Measurements from ENCODE around the gene MYLK4.

DNA sequence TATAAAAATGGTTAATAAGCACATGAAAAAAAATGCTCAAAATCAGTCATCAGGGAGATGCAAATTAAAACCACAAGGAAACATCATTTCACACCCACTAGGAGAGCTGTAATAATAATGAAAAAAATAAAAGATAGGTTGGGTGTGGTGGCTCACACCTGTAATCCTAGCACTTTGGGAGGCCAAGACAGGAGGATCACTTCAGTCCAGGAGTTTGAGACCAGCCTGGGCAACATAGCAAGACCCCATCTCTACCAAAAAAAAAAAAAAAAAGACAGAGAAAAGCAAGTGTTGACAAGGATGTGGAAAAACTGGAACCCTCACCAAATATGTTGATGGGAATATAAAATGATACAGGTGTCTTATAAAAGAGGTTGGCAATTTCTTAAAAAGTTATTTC is 3.0 kb upstream of the MYLK4 start:
- TF ChIP-seq, protein P1, sequence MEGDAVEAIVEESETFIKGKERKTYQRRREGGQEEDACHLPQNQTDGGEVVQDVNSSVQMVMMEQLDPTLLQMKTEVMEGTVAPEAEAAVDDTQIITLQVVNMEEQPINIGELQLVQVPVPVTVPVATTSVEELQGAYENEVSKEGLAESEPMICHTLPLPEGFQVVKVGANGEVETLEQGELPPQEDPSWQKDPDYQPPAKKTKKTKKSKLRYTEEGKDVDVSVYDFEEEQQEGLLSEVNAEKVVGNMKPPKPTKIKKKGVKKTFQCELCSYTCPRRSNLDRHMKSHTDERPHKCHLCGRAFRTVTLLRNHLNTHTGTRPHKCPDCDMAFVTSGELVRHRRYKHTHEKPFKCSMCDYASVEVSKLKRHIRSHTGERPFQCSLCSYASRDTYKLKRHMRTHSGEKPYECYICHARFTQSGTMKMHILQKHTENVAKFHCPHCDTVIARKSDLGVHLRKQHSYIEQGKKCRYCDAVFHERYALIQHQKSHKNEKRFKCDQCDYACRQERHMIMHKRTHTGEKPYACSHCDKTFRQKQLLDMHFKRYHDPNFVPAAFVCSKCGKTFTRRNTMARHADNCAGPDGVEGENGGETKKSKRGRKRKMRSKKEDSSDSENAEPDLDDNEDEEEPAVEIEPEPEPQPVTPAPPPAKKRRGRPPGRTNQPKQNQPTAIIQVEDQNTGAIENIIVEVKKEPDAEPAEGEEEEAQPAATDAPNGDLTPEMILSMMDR (IDR thresholded peaks at IDR 0.05; ENCODE audit: low read depth, low read length, poor library complexity, severe bottlenecking), result no peak
- TF ChIP-seq EZH2phosphoT487 (IDR thresholded peaks at IDR 0.05; ENCODE audit: borderline replicate concordance, low read length), result no peak
